ENCODE measurements around the gene TULP4.

DNA sequence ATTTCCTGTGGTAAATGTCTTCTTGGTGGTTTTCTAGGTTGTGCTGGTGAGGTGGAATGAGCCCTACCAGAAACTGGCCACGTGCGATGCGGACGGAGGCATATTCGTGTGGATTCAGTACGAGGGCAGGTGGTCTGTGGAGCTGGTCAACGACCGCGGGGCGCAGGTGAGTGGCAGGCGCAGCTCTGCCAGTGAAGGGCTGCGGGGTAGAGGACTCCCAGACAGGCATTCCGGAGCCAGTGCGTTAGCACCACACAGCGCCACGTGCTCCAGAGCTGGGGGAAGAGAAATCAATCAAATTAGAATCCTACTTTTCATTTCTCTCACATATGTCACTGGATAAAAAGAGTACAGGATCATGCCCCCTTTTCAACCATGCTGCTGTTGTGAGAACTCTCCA, 100.8 kb downstream of the TULP4 start:
- TF ChIP-seq, protein P1, sequence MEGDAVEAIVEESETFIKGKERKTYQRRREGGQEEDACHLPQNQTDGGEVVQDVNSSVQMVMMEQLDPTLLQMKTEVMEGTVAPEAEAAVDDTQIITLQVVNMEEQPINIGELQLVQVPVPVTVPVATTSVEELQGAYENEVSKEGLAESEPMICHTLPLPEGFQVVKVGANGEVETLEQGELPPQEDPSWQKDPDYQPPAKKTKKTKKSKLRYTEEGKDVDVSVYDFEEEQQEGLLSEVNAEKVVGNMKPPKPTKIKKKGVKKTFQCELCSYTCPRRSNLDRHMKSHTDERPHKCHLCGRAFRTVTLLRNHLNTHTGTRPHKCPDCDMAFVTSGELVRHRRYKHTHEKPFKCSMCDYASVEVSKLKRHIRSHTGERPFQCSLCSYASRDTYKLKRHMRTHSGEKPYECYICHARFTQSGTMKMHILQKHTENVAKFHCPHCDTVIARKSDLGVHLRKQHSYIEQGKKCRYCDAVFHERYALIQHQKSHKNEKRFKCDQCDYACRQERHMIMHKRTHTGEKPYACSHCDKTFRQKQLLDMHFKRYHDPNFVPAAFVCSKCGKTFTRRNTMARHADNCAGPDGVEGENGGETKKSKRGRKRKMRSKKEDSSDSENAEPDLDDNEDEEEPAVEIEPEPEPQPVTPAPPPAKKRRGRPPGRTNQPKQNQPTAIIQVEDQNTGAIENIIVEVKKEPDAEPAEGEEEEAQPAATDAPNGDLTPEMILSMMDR (IDR thresholded peaks at IDR 0.05) = no peak
- no peak for TF ChIP-seq POLR2AphosphoS5 (IDR thresholded peaks at IDR 0.05)
- TF ChIP-seq POLR2A (IDR thresholded peaks at IDR 0.05) = no peak
